Measurements from ENCODE around the gene CFAP206. TPM values are rescaled to one million over a fixed set of nuclear protein-coding genes. Genes with fewer than 3 reads are reported as not detected.

The CFAP206 gene
- total RNA-seq, 1 experiment from 2014 or later = 0.14 TPM

DNA sequence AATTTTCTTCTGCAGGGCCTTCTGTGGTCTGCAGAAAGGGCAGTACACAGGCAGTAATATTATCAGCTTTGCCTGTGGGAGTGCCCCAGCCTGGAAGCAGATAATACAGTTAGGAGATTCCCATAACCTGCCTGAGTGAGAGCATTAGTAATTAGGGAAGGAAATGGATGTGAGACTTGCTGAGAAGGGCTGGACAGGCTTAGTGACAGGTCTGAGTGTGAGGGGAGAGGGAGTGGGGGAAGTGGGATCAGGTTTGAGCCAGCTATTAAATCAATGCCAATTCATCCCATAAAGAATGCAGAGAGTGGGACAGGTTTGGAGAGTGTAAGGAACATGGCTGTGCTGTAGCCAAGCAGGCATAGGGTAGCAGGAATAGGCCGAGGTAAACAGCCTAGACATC lies 10.1 kb upstream of the CFAP206 start:
- BruUV-seq (replicated peaks) = no TSS peak
- H3K27me3 Mint-ChIP-seq (ENCODE audit: unreplicated experiment) = no peaks in the 10 kb centered on the region
- H3K9me3 Mint-ChIP-seq (ENCODE audit: low read depth, unreplicated experiment) = no peaks in the 10 kb centered on the region
- no peak for DNase-seq
- no peak overlapping the region for H3K4me3 Mint-ChIP-seq (ENCODE audit: low read depth, unreplicated experiment)
- H3K36me3 Mint-ChIP-seq (ENCODE audit: insufficient read depth, unreplicated experiment) = no peaks in the 10 kb centered on the region
- TF ChIP-seq, protein P1, sequence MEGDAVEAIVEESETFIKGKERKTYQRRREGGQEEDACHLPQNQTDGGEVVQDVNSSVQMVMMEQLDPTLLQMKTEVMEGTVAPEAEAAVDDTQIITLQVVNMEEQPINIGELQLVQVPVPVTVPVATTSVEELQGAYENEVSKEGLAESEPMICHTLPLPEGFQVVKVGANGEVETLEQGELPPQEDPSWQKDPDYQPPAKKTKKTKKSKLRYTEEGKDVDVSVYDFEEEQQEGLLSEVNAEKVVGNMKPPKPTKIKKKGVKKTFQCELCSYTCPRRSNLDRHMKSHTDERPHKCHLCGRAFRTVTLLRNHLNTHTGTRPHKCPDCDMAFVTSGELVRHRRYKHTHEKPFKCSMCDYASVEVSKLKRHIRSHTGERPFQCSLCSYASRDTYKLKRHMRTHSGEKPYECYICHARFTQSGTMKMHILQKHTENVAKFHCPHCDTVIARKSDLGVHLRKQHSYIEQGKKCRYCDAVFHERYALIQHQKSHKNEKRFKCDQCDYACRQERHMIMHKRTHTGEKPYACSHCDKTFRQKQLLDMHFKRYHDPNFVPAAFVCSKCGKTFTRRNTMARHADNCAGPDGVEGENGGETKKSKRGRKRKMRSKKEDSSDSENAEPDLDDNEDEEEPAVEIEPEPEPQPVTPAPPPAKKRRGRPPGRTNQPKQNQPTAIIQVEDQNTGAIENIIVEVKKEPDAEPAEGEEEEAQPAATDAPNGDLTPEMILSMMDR (IDR thresholded peaks at IDR 0.05; ENCODE audit: unreplicated experiment) = no peak
- no peak overlapping the region for H3K27ac Mint-ChIP-seq (ENCODE audit: unreplicated experiment)
- no peaks in the 10 kb centered on the region for H3K4me1 Mint-ChIP-seq (ENCODE audit: low read depth, unreplicated experiment)
- intact Hi-C loops (cut with micrococcal nuclease; ENCODE audit: unreplicated experiment) = loop anchor here (10.0 kb wide), 1 partner anchor 197 kb away; the partner anchor contains the start of gene ORC3
- CTCF ChIA-PET = no interaction called here

DNA sequence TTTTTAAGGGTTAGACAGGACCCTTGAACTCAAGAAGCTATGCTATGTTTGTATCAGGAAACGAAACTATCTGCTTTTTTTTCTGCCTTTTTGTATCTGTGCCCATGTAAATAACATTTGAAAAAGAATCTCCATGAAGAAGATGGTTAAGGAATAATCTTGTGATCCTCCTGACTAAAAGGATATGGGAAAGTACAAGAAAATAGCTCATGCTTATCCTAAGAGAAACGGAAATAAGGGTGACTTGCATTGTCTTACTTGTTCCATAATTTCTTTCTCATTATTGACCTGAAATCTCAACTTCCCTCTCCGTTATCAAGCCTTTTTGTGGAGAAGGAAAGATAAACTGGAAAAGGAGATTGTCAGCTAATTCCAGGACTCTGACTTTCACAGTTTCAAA lies 5.9 kb upstream of the CFAP206 start:
- DNase-seq = no peak
- no TSS peak for BruUV-seq (replicated peaks)
- Mint-ChIP-seq H3K4me3 (ENCODE audit: low read depth, unreplicated experiment) (no peak overlapping the region), H3K27me3 (ENCODE audit: unreplicated experiment) (no peaks in the 10 kb centered on the region), H3K36me3 (ENCODE audit: insufficient read depth, unreplicated experiment) (no peaks in the 10 kb centered on the region), H3K27ac (ENCODE audit: unreplicated experiment) (no peak overlapping the region), H3K9me3 (ENCODE audit: low read depth, unreplicated experiment) (no peaks in the 10 kb centered on the region), H3K4me1 (ENCODE audit: low read depth, unreplicated experiment) (no peaks in the 10 kb centered on the region)
- TF ChIP-seq, protein P1 (IDR thresholded peaks at IDR 0.05; ENCODE audit: unreplicated experiment) = no peak
- CTCF ChIA-PET = interaction anchor here (0.9 to 1.4 kb wide), 2 partner anchors 9 to 31 kb away, joined by 3 to 4 read pairs; no protein-coding TSS in a partner anchor
- intact Hi-C loops (cut with micrococcal nuclease; ENCODE audit: unreplicated experiment) = no loop called here

DNA sequence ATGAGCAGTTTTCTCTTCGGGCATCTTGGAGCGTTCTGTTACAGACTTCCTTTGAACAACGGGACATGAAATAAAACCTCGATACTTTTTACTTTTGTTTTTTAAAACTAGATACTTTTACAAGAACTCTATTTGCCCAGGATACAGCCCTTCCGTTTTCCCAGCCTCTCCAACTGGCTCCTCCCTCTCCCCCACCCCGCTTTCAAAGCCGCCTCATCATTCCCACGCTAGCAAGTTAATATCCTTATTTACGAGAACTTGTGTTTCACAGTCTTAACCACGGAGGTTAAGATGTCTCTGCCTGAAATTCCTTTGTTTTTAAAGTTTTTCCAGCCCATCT lies 241 bp upstream of the CFAP206 start:
- intact Hi-C loops (cut with micrococcal nuclease; ENCODE audit: unreplicated experiment) = no loop called here
- no TSS peak for BruUV-seq (replicated peaks)

DNA sequence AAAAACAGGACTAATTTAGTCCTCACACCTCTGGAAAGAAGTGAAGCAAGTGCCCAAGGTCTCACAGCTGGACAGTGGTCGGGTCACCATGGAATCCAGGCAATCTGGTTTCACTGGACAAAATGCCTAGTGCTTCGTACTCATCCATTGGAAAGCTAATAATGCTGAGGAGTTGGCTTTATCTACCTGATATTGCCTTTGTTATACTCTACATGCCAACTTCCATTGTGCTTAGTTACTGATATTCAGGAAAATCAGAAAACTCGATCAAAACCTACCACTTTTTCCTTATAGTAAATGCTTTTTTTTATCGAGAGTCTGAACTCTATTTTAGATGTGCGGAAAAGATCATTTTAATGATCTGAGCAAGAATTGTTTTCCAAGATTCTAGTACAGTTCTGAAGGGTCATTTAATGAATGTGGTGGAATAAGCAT lies 966 bp downstream of the CFAP206 start:
- peak overlapping the region; percentile 85 for H3K4me3 Mint-ChIP-seq (ENCODE audit: low read depth, unreplicated experiment)
- H3K9me3 Mint-ChIP-seq (ENCODE audit: low read depth, unreplicated experiment) = no peaks in the 10 kb centered on the region
- BruUV-seq (replicated peaks) = no TSS peak
- H3K27me3 Mint-ChIP-seq (ENCODE audit: unreplicated experiment) = peaks cover 14% of the 10 kb centered on the region
- no peak for DNase-seq
- peaks cover 16% of the 10 kb centered on the region for H3K36me3 Mint-ChIP-seq (ENCODE audit: insufficient read depth, unreplicated experiment)
- peak overlapping the region; percentile 52 for H3K27ac Mint-ChIP-seq (ENCODE audit: unreplicated experiment)
- no peaks in the 10 kb centered on the region for H3K4me1 Mint-ChIP-seq (ENCODE audit: low read depth, unreplicated experiment)
- CTCF ChIA-PET = interaction anchor here (0.6 to 1.6 kb wide), 4 partner anchors 13 to 330 kb away, joined by 3 to 5 read pairs (median 4); no protein-coding TSS in a partner anchor
- intact Hi-C loops (cut with micrococcal nuclease; ENCODE audit: unreplicated experiment) = no loop called here
- TF ChIP-seq, protein P1 (IDR thresholded peaks at IDR 0.05; ENCODE audit: unreplicated experiment) = no peak

More for the DNA sequence above, 241 bp upstream of the CFAP206 start:
- Mint-ChIP-seq H3K27ac (ENCODE audit: unreplicated experiment) (peak overlapping the region; percentile 42), H3K27me3 (ENCODE audit: unreplicated experiment) (peaks cover 10% of the 10 kb centered on the region), H3K4me3 (ENCODE audit: low read depth, unreplicated experiment) (peak overlapping the region; percentile 85), H3K4me1 (ENCODE audit: low read depth, unreplicated experiment) (no peaks in the 10 kb centered on the region), H3K9me3 (ENCODE audit: low read depth, unreplicated experiment) (no peaks in the 10 kb centered on the region), H3K36me3 (ENCODE audit: insufficient read depth, unreplicated experiment) (peaks cover 16% of the 10 kb centered on the region)
- CTCF ChIA-PET = interaction anchor here (0.7 to 1.6 kb wide), 4 partner anchors 15 to 329 kb away, joined by 3 to 4 read pairs (median 3); no protein-coding TSS in a partner anchor
- TF ChIP-seq, protein P1 (IDR thresholded peaks at IDR 0.05; ENCODE audit: unreplicated experiment) = no peak
- DNase-seq = peak; percentile 44

Data from Calu3 (cell line).